RCC 7860 (cell line): Measurements from ENCODE around the gene ARHGAP45.

Experiments
- DNase-seq: peaks from one replicate; pipeline ENCODE4 v3.0.0-alpha.2; 2015; ENCODE audit warnings: low spot score
- FAIRE-seq: peaks from 2 replicates; lab custom pipeline; 2012; peaks lifted over from hg19 to GRCh38; lab: Jason Lieb, UNC

Gene ARHGAP45

GRCh38 chr19:1039646-1040475 lies 27.1 kb upstream of the ARHGAP45 start, which contains the start of gene ABCA7:
Gene ABCA7 (plus strand): TSS chr19:1040107. CDS start chr19:1041362, 1,255 bp downstream.
- DNase-seq (peak; percentile 98), FAIRE-seq (peak; percentile 74)

- DNase-seq (peak; percentile 76), FAIRE-seq (peak; percentile 66)
Measured at GRCh38 chr19:1040476-1041271, 26.3 kb upstream of the ARHGAP45 start.

GRCh38 chr19:1041272-1041834 lies 25.6 kb upstream of the ARHGAP45 start:
- FAIRE-seq = no peak
- DNase-seq = no peak

- DNase-seq (no peak), FAIRE-seq (no peak)
Measured at GRCh38 chr19:1041835-1042685, 24.9 kb upstream of the ARHGAP45 start.

- DNase-seq (no peak), FAIRE-seq (no peak)
Measured at GRCh38 chr19:1042689-1043511, 24.1 kb upstream of the ARHGAP45 start.

- no peak for FAIRE-seq
Measured at GRCh38 chr19:1045247-1045603, 21.7 kb upstream of the ARHGAP45 start.

GRCh38 chr19:1046117-1046626 lies 20.8 kb upstream of the ARHGAP45 start:
- FAIRE-seq (no peak), DNase-seq (no peak)

More at GRCh38 chr19:1045247-1045603, 21.7 kb upstream of the ARHGAP45 start:
- no peak for DNase-seq

GRCh38 chr19:1046836-1047695 lies 19.9 kb upstream of the ARHGAP45 start:
- DNase-seq = no peak

GRCh38 chr19:1047696-1048147 lies 19.2 kb upstream of the ARHGAP45 start:
- no peak for FAIRE-seq

More at GRCh38 chr19:1046836-1047695, 19.9 kb upstream of the ARHGAP45 start:
- FAIRE-seq = no peak

GRCh38 chr19:1049106-1049505 lies 17.9 kb upstream of the ARHGAP45 start:
- DNase-seq (no peak), FAIRE-seq (no peak)

More at GRCh38 chr19:1047696-1048147, 19.2 kb upstream of the ARHGAP45 start:
- DNase-seq = no peak

- no peak for DNase-seq
Measured at GRCh38 chr19:1049800-1050199, 17.2 kb upstream of the ARHGAP45 start.

GRCh38 chr19:1050989-1051788 lies 15.8 kb upstream of the ARHGAP45 start:
- no peak for FAIRE-seq

More at GRCh38 chr19:1049800-1050199, 17.2 kb upstream of the ARHGAP45 start:
- no peak for FAIRE-seq

GRCh38 chr19:1051791-1052190 lies 15.2 kb upstream of the ARHGAP45 start:
- no peak for DNase-seq
- no peak for FAIRE-seq

More at GRCh38 chr19:1050989-1051788, 15.8 kb upstream of the ARHGAP45 start:
- no peak for DNase-seq

GRCh38 chr19:1052349-1052975 lies 14.5 kb upstream of the ARHGAP45 start:
- DNase-seq = no peak
- no peak for FAIRE-seq

GRCh38 chr19:1053176-1054101 lies 13.5 kb upstream of the ARHGAP45 start:
- FAIRE-seq (no peak), DNase-seq (no peak)
